Fibroblast of upper back skin (primary cell): ENCODE measurements around the gene RNF130.

ENCODE experiments used
- DNase-seq: peaks from one replicate; pipeline ENCODE4 v3.0.0-alpha.2; 2013

The RNF130 gene

GRCh38 chr5:179912951-179913350 is 158.6 kb downstream of the RNF130 start:
- DNase-seq: no peak

- no peak for DNase-seq
These were observed 159.2 kb downstream of the RNF130 start for GRCh38 chr5:179912386-179912785.

- DNase-seq: no peak
These were observed 162.3 kb downstream of the RNF130 start for GRCh38 chr5:179909224-179909623.

- DNase-seq: no peak
These were observed 163.0 kb downstream of the RNF130 start for GRCh38 chr5:179908528-179908927.

- DNase-seq: peak; percentile 56
These were observed 163.8 kb downstream of the RNF130 start, which contains the start of gene TBC1D9B for GRCh38 chr5:179907556-179908324. TSS of gene TBC1D9B (minus strand) at chr5:179907897. CDS start at chr5:179907821, 76 bp downstream.

GRCh38 chr5:179906795-179907555 is 164.6 kb downstream of the RNF130 start:
- DNase-seq: peak; percentile 11

GRCh38 chr5:179906294-179906794 is 165.2 kb downstream of the RNF130 start:
- peak; percentile 6 for DNase-seq

- no peak for DNase-seq
These were observed 166.4 kb downstream of the RNF130 start for GRCh38 chr5:179905161-179905560.
